ENCODE measurements around the gene DCAF5.

Gene DCAF5

GRCh38 chr14:69139743-69140142, 13.2 kb downstream of the DCAF5 start:
- no peak for DNase-seq

GRCh38 chr14:69137843-69138535, 14.9 kb downstream of the DCAF5 start:
- DNase-seq, result no peak

GRCh38 chr14:69137416-69137815, 15.5 kb downstream of the DCAF5 start:
- DNase-seq, result no peak

GRCh38 chr14:69135133-69135532, 17.8 kb downstream of the DCAF5 start:
- DNase-seq, result no peak

GRCh38 chr14:69133206-69134125, 19.5 kb downstream of the DCAF5 start:
- no peak for DNase-seq

GRCh38 chr14:69132513-69133181, 20.3 kb downstream of the DCAF5 start:
- no peak for DNase-seq

- DNase-seq, result no peak
Observed at GRCh38 chr14:69131176-69131575, 21.7 kb downstream of the DCAF5 start.

- DNase-seq, result peak; percentile 68
Observed at GRCh38 chr14:69129264-69129880, 23.5 kb downstream of the DCAF5 start.

GRCh38 chr14:69118305-69118704, 34.6 kb downstream of the DCAF5 start:
- DNase-seq, result no peak

- no peak for DNase-seq
Observed at GRCh38 chr14:69117020-69117767, 35.7 kb downstream of the DCAF5 start.

- DNase-seq, result no peak
Observed at GRCh38 chr14:69115407-69116185, 37.3 kb downstream of the DCAF5 start.

GRCh38 chr14:69114763-69115162, 38.2 kb downstream of the DCAF5 start:
- no peak for DNase-seq

GRCh38 chr14:69108358-69108757, 44.6 kb downstream of the DCAF5 start:
- no peak for DNase-seq

- DNase-seq, result peak; percentile 43
Observed at GRCh38 chr14:69107407-69108003, 45.4 kb downstream of the DCAF5 start.

- no peak for DNase-seq
Observed at GRCh38 chr14:69106451-69106850, 46.5 kb downstream of the DCAF5 start.

- no peak for DNase-seq
Observed at GRCh38 chr14:69105326-69105725, 47.6 kb downstream of the DCAF5 start.

GRCh38 chr14:69101331-69101826, 51.5 kb downstream of the DCAF5 start:
- no peak for DNase-seq

GRCh38 chr14:69097974-69098373, 54.9 kb downstream of the DCAF5 start:
- DNase-seq, result no peak

- no peak for DNase-seq
Observed at GRCh38 chr14:69096781-69097475, 56.0 kb downstream of the DCAF5 start.

- DNase-seq, result no peak
Observed at GRCh38 chr14:69096246-69096645, 56.7 kb downstream of the DCAF5 start.

All from NCI-H1092 (cell line).